Hepatocyte (in vitro differentiated cells): Measurements from ENCODE around the gene POLR2L. TPM values are rescaled to one million over a fixed set of nuclear protein-coding genes. Genes with fewer than 3 reads are reported as not detected.

ENCODE experiments used
- DNase-seq: peaks from one replicate; pipeline ENCODE4 v3.0.0-alpha.2; 2016; ENCODE audit warnings: low spot score
- H2AFZ ChIP-seq: fragments of 200-600 bp; sonication (generic); 2 replicates; pipeline ENCODE4 v1.6.0; 2016; ENCODE audit warnings: antibody characterized with exemption, mild to moderate bottlenecking
- H3K27ac ChIP-seq: fragments of 200-600 bp; sonication (generic); 2 replicates; pipeline ENCODE4 v1.5.1; 2016; ENCODE audit warnings: mild to moderate bottlenecking
- H3K27me3 ChIP-seq: fragments of 200-600 bp; sonication (generic); 2 replicates; pipeline ENCODE4 v1.6.1; 2016
- H3K36me3 ChIP-seq: fragments of 200-600 bp; sonication (generic); replicated peaks from 2 replicates; pipeline ENCODE4 v1.5.1; 2016; ENCODE audit warnings: low read depth; ENCODE audit not compliant: insufficient read depth
- H3K4me1 ChIP-seq: fragments of 200-600 bp; sonication (generic); 2 replicates; pipeline ENCODE4 v1.5.1; 2016; ENCODE audit warnings: mild to moderate bottlenecking, moderate library complexity; ENCODE audit not compliant: insufficient read depth
- H3K4me2 ChIP-seq: fragments of 200-600 bp; sonication (generic); 2 replicates; pipeline ENCODE4 v1.6.0; 2016
- H3K4me3 ChIP-seq: fragments of 200-600 bp; sonication (generic); 2 replicates; pipeline ENCODE4 v1.5.1; 2016; ENCODE audit warnings: mild to moderate bottlenecking
- H3K79me2 ChIP-seq: fragments of 200-600 bp; sonication (generic); 2 replicates; pipeline ENCODE4 v1.6.0; 2017; ENCODE audit warnings: mild to moderate bottlenecking
- H3K9me2 ChIP-seq: fragments of 200-600 bp; sonication (generic); replicated peaks from 2 replicates; pipeline ENCODE4 v1.6.0; 2017; ENCODE audit warnings: mild to moderate bottlenecking; ENCODE audit not compliant: insufficient read depth
- H3K9me3 ChIP-seq: fragments of 200-600 bp; sonication (generic); 2 replicates; pipeline ENCODE4 v1.5.1; 2016; ENCODE audit warnings: low read depth, mild to moderate bottlenecking
- H4K20me1 ChIP-seq: fragments of 200-600 bp; sonication (generic); 2 replicates; pipeline ENCODE4 v1.6.0; 2016; ENCODE audit warnings: mild to moderate bottlenecking; ENCODE audit not compliant: insufficient read depth, poor library complexity, severe bottlenecking
- CTCF ChIP-seq: fragments of 200-600 bp; sonication (generic); IDR thresholded peaks from 2 replicates; pipeline ENCODE4 v1.5.1; 2016; ENCODE audit warnings: antibody characterized with exemption, mild to moderate bottlenecking; ENCODE audit not compliant: poor library complexity
- EZH2 ChIP-seq: fragments of 200-600 bp; sonication (generic); IDR thresholded peaks from 2 replicates; pipeline ENCODE4 v1.6.1; 2016; ENCODE audit warnings: antibody characterized with exemption, mild to moderate bottlenecking, borderline replicate concordance
- EZH2phosphoT487 ChIP-seq: fragments of 200-600 bp; sonication (generic); IDR thresholded peaks from one replicate; pipeline ENCODE4 v1.6.1; 2018; ENCODE audit warnings: antibody characterized with exemption, mild to moderate bottlenecking, low read depth, moderate library complexity; ENCODE audit not compliant: unreplicated experiment, severe bottlenecking
- WGBS: methylation state at CpG from one replicate; pipeline ENCODE4 v1.1.6; 2016; ENCODE audit warnings: low lambda C conversion rate; ENCODE audit errors: missing lambda C conversion rate; 5-methylcytosine and 5-hydroxymethylcytosine counted together
- polyA plus RNA-seq: library from polyadenylated mRNA; unstranded; fragments of >200 nt; fragmentation: Nextera tagmentation; extraction: Ambion mirVana; gene quantifications from 2 replicates; pipeline ENCODE4 v1.2.1, GENCODE V29; 2016
- total RNA-seq: library from RNA; depleted of rRNA; stranded (reverse); fragments of >200 nt; gene quantifications from 2 replicates; pipeline ENCODE4 v1.2.3, GENCODE V29; 2014

POLR2L gene
- total and polyA plus RNA-seq, 2 experiments from 2014 or later: 38.0 to 372 TPM

- Histone ChIP-seq H3K9me3 (no peaks in the 10 kb centered on the region), H3K9me2 (no peaks in the 10 kb centered on the region), H3K27me3 (peaks cover 21% of the 10 kb centered on the region), H4K20me1 (peaks cover 17% of the 10 kb centered on the region), H3K36me3 (no peaks in the 10 kb centered on the region), H2AFZ (no peak overlapping the region), H3K27ac (no peak overlapping the region), H3K79me2 (peaks cover 22% of the 10 kb centered on the region), H3K4me1 (peaks cover 61% of the 10 kb centered on the region), H3K4me2 (peak overlapping the region; percentile 97), H3K4me3 (no peak overlapping the region)
- 5% methylated on average over 48 of the region's 78 CpGs for WGBS
- peak; percentile 90 for DNase-seq
- no peak for TF ChIP-seq EZH2phosphoT487
- TF ChIP-seq EZH2: peak; percentile 45
Observed at GRCh38 chr11:830295-831117, 11.8 kb downstream of the POLR2L start.

- peak overlapping the region; percentile 97 for H3K4me2 ChIP-seq
- peaks cover 21% of the 10 kb centered on the region for H3K27me3 ChIP-seq
- WGBS: 5% methylated on average over 36 of the region's 39 CpGs
- TF ChIP-seq EZH2 (no peak), CTCF (no peak), EZH2phosphoT487 (no peak)
- H3K9me2 ChIP-seq: no peaks in the 10 kb centered on the region
- no peaks in the 10 kb centered on the region for H3K9me3 ChIP-seq
- H3K4me1 ChIP-seq: peaks cover 59% of the 10 kb centered on the region
- no peak overlapping the region for H3K4me3 ChIP-seq
- DNase-seq: no peak
- peaks cover 15% of the 10 kb centered on the region for H4K20me1 ChIP-seq
- H3K36me3 ChIP-seq: no peaks in the 10 kb centered on the region
- no peak overlapping the region for H3K27ac ChIP-seq
- peaks cover 17% of the 10 kb centered on the region for H3K79me2 ChIP-seq
- H2AFZ ChIP-seq: no peak overlapping the region
Observed at GRCh38 chr11:829847-830294, 12.5 kb downstream of the POLR2L start.

GRCh38 chr11:829176-829846 is 13.0 kb downstream of the POLR2L start:
- peaks cover 12% of the 10 kb centered on the region for H3K79me2 ChIP-seq
- H3K27me3 ChIP-seq: peaks cover 21% of the 10 kb centered on the region
- peaks cover 53% of the 10 kb centered on the region for H3K4me1 ChIP-seq
- H4K20me1 ChIP-seq: peaks cover 10% of the 10 kb centered on the region
- no peak for DNase-seq
- H3K9me2 ChIP-seq: no peaks in the 10 kb centered on the region
- H2AFZ ChIP-seq: no peak overlapping the region
- H3K36me3 ChIP-seq: no peaks in the 10 kb centered on the region
- H3K4me2 ChIP-seq: peak overlapping the region; percentile 97
- H3K27ac ChIP-seq: no peak overlapping the region
- H3K4me3 ChIP-seq: no peak overlapping the region
- TF ChIP-seq EZH2phosphoT487 (no peak), EZH2 (no peak), CTCF (no peak)
- WGBS: 26% methylated on average over 38 of the region's 40 CpGs
- no peaks in the 10 kb centered on the region for H3K9me3 ChIP-seq
